ENCODE results near the gene ACTL9.
"Not testable (repeated sequence)": the region's sequence is repeated elsewhere in the genome, so short reads cannot be mapped to it uniquely, and the experiment has no call there.

DNA sequence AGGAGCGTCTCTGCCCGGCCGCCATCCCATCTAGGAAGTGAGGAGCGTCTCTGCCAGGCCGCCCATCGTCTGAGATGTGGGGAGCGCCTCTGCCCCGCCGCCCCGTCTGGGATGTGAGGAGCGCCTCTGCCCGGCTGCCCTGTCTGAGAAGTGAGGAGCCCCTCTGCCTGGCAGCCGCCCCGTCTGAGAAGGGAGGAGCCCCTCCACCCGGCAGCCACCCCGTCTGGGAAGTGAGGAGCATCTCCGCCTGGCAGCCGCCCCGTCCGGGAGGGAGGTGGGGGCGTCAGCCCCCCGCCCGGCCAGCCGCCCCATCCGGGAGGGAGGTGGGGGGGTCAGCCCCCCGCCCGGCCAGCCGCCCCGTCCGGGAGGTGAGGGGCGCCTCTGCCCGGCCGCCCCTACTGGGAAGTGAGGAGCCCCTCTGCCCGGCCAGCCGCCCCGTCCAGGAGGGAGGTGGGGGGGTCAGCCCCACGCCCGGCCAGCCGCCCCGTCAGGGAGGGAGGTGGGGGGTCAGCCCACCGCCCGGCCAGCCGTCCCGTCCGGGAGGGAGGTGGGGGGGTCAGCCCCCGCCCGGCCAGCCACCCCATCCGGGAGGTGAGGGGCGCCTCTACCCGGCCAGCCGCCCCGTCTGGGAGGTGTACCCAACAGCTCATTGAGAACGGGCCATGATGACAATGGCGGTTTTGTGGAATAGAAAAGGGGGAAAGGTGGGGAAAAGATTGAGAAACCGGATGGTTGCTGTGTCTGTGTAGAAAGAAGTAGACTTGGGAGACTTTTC is 40.9 kb upstream of the ACTL9 start:
- TF ChIP-seq, protein P1, sequence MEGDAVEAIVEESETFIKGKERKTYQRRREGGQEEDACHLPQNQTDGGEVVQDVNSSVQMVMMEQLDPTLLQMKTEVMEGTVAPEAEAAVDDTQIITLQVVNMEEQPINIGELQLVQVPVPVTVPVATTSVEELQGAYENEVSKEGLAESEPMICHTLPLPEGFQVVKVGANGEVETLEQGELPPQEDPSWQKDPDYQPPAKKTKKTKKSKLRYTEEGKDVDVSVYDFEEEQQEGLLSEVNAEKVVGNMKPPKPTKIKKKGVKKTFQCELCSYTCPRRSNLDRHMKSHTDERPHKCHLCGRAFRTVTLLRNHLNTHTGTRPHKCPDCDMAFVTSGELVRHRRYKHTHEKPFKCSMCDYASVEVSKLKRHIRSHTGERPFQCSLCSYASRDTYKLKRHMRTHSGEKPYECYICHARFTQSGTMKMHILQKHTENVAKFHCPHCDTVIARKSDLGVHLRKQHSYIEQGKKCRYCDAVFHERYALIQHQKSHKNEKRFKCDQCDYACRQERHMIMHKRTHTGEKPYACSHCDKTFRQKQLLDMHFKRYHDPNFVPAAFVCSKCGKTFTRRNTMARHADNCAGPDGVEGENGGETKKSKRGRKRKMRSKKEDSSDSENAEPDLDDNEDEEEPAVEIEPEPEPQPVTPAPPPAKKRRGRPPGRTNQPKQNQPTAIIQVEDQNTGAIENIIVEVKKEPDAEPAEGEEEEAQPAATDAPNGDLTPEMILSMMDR (IDR thresholded peaks at IDR 0.05; ENCODE audit: insufficient read depth, low read depth, low read length): not testable (repeated sequence)
- TF ChIP-seq EZH2 (IDR thresholded peaks at IDR 0.05; ENCODE audit: insufficient read depth, low read length): not testable (repeated sequence)
